ENCODE measurements around the gene PLCH2. TPM values are rescaled to one million over a fixed set of nuclear protein-coding genes. Genes with fewer than 3 reads are reported as not detected.
"Not testable (repeated sequence)": the region's sequence is repeated elsewhere in the genome, so short reads cannot be mapped to it uniquely, and the experiment has no call there.

Gene PLCH2
- polyA plus RNA-seq, 1 of the 3 experiments (the other 2 are of a cell fraction) = 0.08 TPM

DNA sequence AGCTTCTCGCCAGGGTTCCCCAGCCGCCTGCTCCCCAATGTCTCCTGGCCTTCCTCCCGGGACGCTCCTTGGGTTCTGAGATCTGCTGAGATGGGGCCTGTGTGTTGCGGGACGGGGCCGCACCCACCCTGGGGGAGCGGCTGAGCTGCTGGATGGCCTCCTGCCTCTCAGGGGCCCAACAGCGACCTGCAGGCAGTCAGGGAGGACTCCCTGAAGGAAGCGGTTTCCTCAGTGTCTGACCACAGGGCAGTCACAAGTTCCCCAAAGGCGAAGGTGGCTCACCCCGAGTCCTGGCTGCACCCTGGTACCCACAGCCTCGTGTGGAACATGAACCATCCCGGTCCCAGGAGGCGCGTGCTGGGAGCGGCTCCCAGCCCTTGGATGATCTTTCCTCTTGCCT is 18.6 kb upstream of the PLCH2 start (continued):
- TF ChIP-seq CTCF (IDR thresholded peaks at IDR 0.05) (no peak), JUND (IDR thresholded peaks at IDR 0.05) (no peak), EP300 (IDR thresholded peaks at IDR 0.05; ENCODE audit: borderline replicate concordance in 1 of 2, low read depth in 1 of 2, low read length in 1 of 2) (no peak), TAF1 (IDR thresholded peaks at IDR 0.05; ENCODE audit: borderline replicate concordance, low read depth, low read length) (no peak), ELF1 (IDR thresholded peaks at IDR 0.05) (no peak)
- TF ChIP-seq, protein P1, sequence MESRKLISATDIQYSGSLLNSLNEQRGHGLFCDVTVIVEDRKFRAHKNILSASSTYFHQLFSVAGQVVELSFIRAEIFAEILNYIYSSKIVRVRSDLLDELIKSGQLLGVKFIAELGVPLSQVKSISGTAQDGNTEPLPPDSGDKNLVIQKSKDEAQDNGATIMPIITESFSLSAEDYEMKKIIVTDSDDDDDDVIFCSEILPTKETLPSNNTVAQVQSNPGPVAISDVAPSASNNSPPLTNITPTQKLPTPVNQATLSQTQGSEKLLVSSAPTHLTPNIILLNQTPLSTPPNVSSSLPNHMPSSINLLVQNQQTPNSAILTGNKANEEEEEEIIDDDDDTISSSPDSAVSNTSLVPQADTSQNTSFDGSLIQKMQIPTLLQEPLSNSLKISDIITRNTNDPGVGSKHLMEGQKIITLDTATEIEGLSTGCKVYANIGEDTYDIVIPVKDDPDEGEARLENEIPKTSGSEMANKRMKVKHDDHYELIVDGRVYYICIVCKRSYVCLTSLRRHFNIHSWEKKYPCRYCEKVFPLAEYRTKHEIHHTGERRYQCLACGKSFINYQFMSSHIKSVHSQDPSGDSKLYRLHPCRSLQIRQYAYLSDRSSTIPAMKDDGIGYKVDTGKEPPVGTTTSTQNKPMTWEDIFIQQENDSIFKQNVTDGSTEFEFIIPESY (IDR thresholded peaks at IDR 0.05; ENCODE audit: borderline replicate concordance, low read depth) = no peak

- Histone ChIP-seq H3K36me3 (replicated peaks in 1 of 2; ENCODE audit: control insufficient read depth in 1 of 2, insufficient read depth in 2 of 2, low read length in 1 of 2) (no peaks in the 10 kb centered on the region), H3K4me1 (ENCODE audit: control insufficient read depth in 1 of 2, insufficient read depth in 2 of 2, low read depth in 1 of 2, low read length in 1 of 2) (peaks cover 0 to 16% of the 10 kb centered on the region in 2 experiments; a peak in 1 of 4 replicates), H4K20me1 (ENCODE audit: insufficient read depth) (no peaks in the 10 kb centered on the region), H3K4me3 (ENCODE audit: low read depth in 2 of 2, low read length in 1 of 2) (no peak overlapping the region), H3F3A (replicated peaks; ENCODE audit: insufficient read depth) (no peaks in the 10 kb centered on the region), H3K9ac (no peak overlapping the region), H3K79me2 (ENCODE audit: insufficient read depth) (no peaks in the 10 kb centered on the region), H2AFZ (ENCODE audit: low read depth) (no peak overlapping the region), H3K9me2 (no peaks in the 10 kb centered on the region), H3K9me3 (no peaks in the 10 kb centered on the region), H3K27me3 (ENCODE audit: insufficient read depth) (no peaks in the 10 kb centered on the region), H3K4me2 (no peak overlapping the region), H3K27ac (ENCODE audit: low read depth in 2 of 2, low read length in 1 of 2) (no peak overlapping the region)
- TF ChIP-seq, protein P1 (IDR thresholded peaks at IDR 0.05; ENCODE audit: borderline replicate concordance, low read depth) = no peak
- no peak for TF ChIP-seq PBX3 (IDR thresholded peaks at IDR 0.05)
- ChIA-PET POLR2A (no interaction called here), CTCF (interaction anchor here (1.1 to 4.4 kb wide), 4 partner anchors 11 to 96 kb away, joined by 4 to 24 read pairs (median 7); no protein-coding TSS in a partner anchor)
- DNase-seq = no peak
- WGBS (ENCODE audit: low lambda C conversion rate) = 68% methylated on average over 6 of the region's 18 CpGs
Measured at GRCh38 chr1:2458687-2459086, 17.4 kb upstream of the PLCH2 start.

GRCh38 chr1:2459102-2459753 is 16.9 kb upstream of the PLCH2 start:
- H3K4me1 ChIP-seq (ENCODE audit: control insufficient read depth in 1 of 2, insufficient read depth in 2 of 2, low read depth in 1 of 2, low read length in 1 of 2) = peaks cover 0 to 16% of the 10 kb centered on the region in 2 experiments; a peak in 1 of 4 replicates
- not testable (repeated sequence) for H3K9me2 ChIP-seq; H3K4me3 ChIP-seq (ENCODE audit: low read depth in 2 of 2, low read length in 1 of 2); H3K9me3 ChIP-seq; H3K4me2 ChIP-seq; H3F3A ChIP-seq (replicated peaks; ENCODE audit: insufficient read depth); DNase-seq; H3K27ac ChIP-seq (ENCODE audit: low read depth in 2 of 2, low read length in 1 of 2); H2AFZ ChIP-seq (ENCODE audit: low read depth); H3K27me3 ChIP-seq (ENCODE audit: insufficient read depth); H3K36me3 ChIP-seq (replicated peaks in 1 of 2; ENCODE audit: control insufficient read depth in 1 of 2, insufficient read depth in 2 of 2, low read length in 1 of 2); H4K20me1 ChIP-seq (ENCODE audit: insufficient read depth); H3K9ac ChIP-seq; H3K79me2 ChIP-seq (ENCODE audit: insufficient read depth)
- CTCF ChIA-PET = interaction anchor here (0.8 to 4.4 kb wide), 18 partner anchors 10 to 267 kb away, joined by 3 to 53 read pairs (median 7); partner anchors contain the start of gene PANK4
- 40% methylated on average over 13 of the region's 16 CpGs for WGBS (ENCODE audit: low lambda C conversion rate)
- POLR2A ChIA-PET = interaction anchor here (1.0 to 1.8 kb wide), 3 partner anchors 22 to 88 kb away, joined by 3 to 13 read pairs (median 8); no protein-coding TSS in a partner anchor
